Measurements from ENCODE around the gene RALGPS2. TPM values are rescaled to one million over a fixed set of nuclear protein-coding genes. Genes with fewer than 3 reads are reported as not detected.

Gene RALGPS2
- total RNA-seq, 2 experiments from 2014 or later = 3.5 to 5.5 TPM

DNA sequence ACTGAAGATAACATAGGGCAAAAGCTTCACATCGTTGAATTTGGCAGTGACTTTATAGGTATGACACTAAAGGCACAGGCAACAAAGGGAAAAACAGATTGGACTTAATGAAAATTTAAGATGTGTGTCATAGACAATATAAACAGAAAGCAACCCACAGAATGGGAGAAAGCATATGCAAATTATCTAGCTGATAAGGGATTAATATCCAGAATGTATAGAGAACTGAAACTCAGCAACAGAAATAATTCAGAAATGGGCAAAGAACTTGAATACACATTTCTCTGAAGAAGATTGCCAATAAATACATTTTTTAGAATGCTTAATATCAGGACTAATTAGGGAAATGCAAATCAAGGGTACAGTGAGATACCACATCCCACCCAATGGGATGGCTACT lies 201.0 kb downstream of the RALGPS2 start:
- ChIA-PET POLR2A (interaction anchor here (0.7 kb wide), 1 partner anchor 27 kb away, joined by 3 read pairs; no protein-coding TSS in a partner anchor), CTCF (no interaction called here)
- H3K27me3 Mint-ChIP-seq = peaks cover 2% of the 10 kb centered on the region
- H3K36me3 Mint-ChIP-seq (ENCODE audit: low read depth) = no peaks in the 10 kb centered on the region
- H3K9me3 Mint-ChIP-seq = peaks cover 4% of the 10 kb centered on the region
- no peaks in the 10 kb centered on the region for H3K4me1 Mint-ChIP-seq
- no peak overlapping the region for H3K27ac Mint-ChIP-seq
- no peak overlapping the region for H3K4me3 Mint-ChIP-seq
- no peak for DNase-seq

DNA sequence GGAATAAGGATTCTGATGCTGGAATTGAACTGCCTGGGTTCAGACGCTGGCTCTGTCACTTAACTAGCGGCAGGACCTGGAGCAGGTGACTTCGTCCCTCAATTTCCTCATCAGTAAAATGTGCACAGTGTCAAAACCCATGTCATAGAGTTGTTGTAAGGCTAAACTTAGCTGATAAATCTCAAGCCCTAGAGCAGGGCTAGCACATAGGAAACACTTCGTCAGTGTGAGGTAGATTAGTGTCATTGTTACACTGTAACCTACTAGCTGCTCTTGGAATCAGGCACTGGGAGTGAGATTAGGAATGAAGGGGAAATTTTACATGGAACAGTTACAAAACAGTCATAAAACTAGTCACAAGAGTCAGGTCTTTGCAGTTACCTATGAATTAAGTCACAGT lies 202.0 kb downstream of the RALGPS2 start:
- no peak overlapping the region for H3K27ac Mint-ChIP-seq
- POLR2A ChIA-PET = no interaction called here
- no peaks in the 10 kb centered on the region for H3K4me1 Mint-ChIP-seq
- H3K4me3 Mint-ChIP-seq = no peak overlapping the region
- H3K27me3 Mint-ChIP-seq = peaks cover 5% of the 10 kb centered on the region
- H3K9me3 Mint-ChIP-seq = peaks cover 4% of the 10 kb centered on the region
- H3K36me3 Mint-ChIP-seq (ENCODE audit: low read depth) = no peaks in the 10 kb centered on the region
- CTCF ChIA-PET = interaction anchor here (0.6 kb wide), 1 partner anchor 37 kb away, joined by 4 read pairs; no protein-coding TSS in a partner anchor
- DNase-seq = no peak

DNA sequence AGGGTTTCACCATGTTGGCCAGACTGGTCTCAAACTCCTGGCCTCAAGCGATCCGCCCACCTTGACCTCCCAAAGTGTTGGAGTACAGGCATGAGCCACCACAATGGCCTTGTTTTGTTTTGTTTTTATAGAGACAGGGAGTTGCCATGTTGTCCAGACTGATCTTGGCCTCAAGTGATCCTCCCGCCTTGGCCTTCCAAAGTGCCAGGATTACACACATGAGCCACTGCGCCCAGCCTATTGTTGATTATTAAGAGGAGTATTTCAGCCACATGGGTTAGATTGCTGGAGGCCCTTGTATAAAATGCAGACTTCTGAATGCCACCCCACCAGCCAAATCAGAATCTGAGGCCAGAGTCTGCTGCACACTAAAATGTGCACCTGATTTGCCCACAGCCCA lies 203.0 kb downstream of the RALGPS2 start:
- Mint-ChIP-seq H3K27ac (no peak overlapping the region), H3K9me3 (peaks cover 4% of the 10 kb centered on the region), H3K4me1 (no peaks in the 10 kb centered on the region), H3K36me3 (ENCODE audit: low read depth) (no peaks in the 10 kb centered on the region), H3K4me3 (no peak overlapping the region), H3K27me3 (peaks cover 5% of the 10 kb centered on the region)
- CTCF ChIA-PET = no interaction called here
- no peak for DNase-seq
- POLR2A ChIA-PET = no interaction called here

DNA sequence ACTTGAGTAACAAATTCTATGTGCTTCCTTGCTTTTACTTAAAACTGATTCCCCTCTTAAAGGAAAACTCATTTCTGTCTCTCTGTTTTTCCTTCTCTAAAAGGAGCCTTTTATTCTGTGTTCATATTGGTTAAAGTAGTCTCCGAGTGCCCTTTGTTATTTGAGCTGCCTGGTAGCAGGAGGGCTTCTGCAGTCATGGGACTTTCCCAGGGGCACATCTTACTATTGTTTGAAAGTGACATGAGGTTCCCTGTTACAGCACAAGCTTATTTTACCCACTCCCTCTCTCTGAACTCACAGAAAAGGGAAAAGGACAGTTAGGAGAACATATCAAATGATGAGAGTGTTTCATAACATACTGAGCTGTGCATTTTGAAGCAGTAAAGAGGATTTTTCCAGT lies 203.9 kb downstream of the RALGPS2 start:
- Mint-ChIP-seq H3K36me3 (ENCODE audit: low read depth) (no peaks in the 10 kb centered on the region), H3K4me1 (no peaks in the 10 kb centered on the region), H3K27ac (no peak overlapping the region), H3K4me3 (no peak overlapping the region), H3K9me3 (peaks cover 4% of the 10 kb centered on the region), H3K27me3 (peaks cover 5% of the 10 kb centered on the region)
- ChIA-PET POLR2A (no interaction called here), CTCF (no interaction called here)
- no peak for DNase-seq

DNA sequence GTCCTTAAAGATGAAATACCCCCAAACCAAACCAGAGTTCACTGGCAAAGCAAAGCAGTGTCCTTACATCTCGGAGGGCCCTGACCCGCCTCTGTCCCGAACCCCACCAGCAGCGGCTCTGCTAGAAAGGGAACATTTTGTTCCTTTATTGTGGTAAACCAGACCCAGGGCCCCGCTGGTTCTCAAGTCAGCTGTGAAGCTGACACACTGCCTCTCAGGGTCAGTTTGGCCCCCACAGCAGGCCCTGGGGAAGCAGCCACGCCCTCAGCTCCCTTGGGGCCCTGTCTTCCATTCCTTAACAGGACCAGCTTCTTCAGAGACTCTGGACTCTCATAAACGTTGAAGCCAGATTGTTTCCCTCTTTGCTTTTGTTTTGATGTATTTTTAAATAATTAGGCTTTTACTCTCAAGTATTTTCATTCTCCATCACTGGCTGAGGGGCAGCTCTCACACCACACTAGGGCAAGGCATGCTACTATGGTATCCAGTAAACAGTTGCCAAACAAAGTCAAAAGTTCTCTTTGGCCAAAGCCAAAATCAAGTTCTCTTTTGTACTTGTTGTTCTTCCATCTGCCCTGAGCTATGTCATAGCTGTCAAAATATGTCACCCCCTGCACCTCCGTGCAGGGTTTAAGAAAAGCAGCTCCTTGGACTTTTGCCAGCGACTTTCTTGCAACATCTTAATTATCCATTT lies 207.0 kb downstream of the RALGPS2 start:
- POLR2A ChIA-PET = no interaction called here
- H3K9me3 Mint-ChIP-seq = no peaks in the 10 kb centered on the region
- DNase-seq = no peak
- H3K27me3 Mint-ChIP-seq = peaks cover 3% of the 10 kb centered on the region
- no peaks in the 10 kb centered on the region for H3K36me3 Mint-ChIP-seq (ENCODE audit: low read depth)
- CTCF ChIA-PET = interaction anchor here (0.6 kb wide), 1 partner anchor 18 kb away, joined by 8 read pairs; no protein-coding TSS in a partner anchor
- H3K4me1 Mint-ChIP-seq = no peaks in the 10 kb centered on the region
- H3K27ac Mint-ChIP-seq = no peak overlapping the region
- no peak overlapping the region for H3K4me3 Mint-ChIP-seq

DNA sequence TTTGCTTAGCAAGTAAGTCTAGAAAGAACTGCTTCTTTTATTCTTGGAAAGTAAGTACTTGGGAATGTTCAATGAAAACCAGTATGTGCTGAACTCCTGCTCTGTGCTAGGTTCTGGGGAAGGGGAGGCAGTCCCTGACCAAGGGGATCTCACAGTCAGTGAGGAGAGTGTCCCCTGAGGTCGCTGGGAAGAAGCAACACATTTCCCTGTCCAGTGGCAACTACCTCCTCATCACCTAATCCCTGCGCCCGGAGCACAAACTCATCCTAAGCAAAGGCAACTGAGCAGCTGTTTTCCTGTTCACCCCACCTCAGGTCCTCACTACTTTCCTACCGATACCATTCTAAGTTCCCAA lies 207.5 kb downstream of the RALGPS2 start:
- no peak overlapping the region for H3K27ac Mint-ChIP-seq
- no peaks in the 10 kb centered on the region for H3K4me1 Mint-ChIP-seq
- no peaks in the 10 kb centered on the region for H3K36me3 Mint-ChIP-seq (ENCODE audit: low read depth)
- POLR2A ChIA-PET = no interaction called here
- peaks cover 3% of the 10 kb centered on the region for H3K27me3 Mint-ChIP-seq
- DNase-seq = no peak
- CTCF ChIA-PET = interaction anchor here (0.6 kb wide), 2 partner anchors 9 to 18 kb away, joined by 3 to 8 read pairs; no protein-coding TSS in a partner anchor
- no peaks in the 10 kb centered on the region for H3K9me3 Mint-ChIP-seq
- H3K4me3 Mint-ChIP-seq = no peak overlapping the region

DNA sequence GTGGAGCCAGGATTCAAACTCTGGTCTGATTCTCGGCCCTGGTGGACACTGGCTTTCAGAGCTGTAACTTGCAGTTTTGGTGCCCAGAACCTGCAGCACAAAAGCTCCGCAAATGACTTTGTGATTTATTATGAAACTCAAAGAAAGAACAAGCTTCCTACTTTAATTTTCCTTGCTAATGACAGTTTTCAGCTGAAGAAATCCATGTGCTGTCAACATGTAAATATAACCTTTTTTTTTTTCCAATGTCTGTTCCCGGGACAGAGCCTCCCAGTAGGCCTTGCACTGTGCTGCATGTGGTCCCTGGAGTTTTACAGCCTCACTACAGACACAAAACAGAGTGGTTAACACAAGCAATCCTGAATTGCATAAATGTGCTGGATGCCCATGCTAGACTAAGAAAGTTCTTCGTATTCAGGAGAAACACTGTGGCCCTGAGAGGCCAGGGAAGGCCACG lies 208.1 kb downstream of the RALGPS2 start:
- no peaks in the 10 kb centered on the region for H3K36me3 Mint-ChIP-seq (ENCODE audit: low read depth)
- no peaks in the 10 kb centered on the region for H3K4me1 Mint-ChIP-seq
- no peak overlapping the region for H3K4me3 Mint-ChIP-seq
- H3K27me3 Mint-ChIP-seq = peaks cover 3% of the 10 kb centered on the region
- no peak overlapping the region for H3K27ac Mint-ChIP-seq
- ChIA-PET POLR2A (no interaction called here), CTCF (interaction anchor here (0.6 to 0.8 kb wide), 2 partner anchors 9 to 12 kb away, joined by 3 to 4 read pairs; no protein-coding TSS in a partner anchor)
- H3K9me3 Mint-ChIP-seq = no peaks in the 10 kb centered on the region
- DNase-seq = no peak

DNA sequence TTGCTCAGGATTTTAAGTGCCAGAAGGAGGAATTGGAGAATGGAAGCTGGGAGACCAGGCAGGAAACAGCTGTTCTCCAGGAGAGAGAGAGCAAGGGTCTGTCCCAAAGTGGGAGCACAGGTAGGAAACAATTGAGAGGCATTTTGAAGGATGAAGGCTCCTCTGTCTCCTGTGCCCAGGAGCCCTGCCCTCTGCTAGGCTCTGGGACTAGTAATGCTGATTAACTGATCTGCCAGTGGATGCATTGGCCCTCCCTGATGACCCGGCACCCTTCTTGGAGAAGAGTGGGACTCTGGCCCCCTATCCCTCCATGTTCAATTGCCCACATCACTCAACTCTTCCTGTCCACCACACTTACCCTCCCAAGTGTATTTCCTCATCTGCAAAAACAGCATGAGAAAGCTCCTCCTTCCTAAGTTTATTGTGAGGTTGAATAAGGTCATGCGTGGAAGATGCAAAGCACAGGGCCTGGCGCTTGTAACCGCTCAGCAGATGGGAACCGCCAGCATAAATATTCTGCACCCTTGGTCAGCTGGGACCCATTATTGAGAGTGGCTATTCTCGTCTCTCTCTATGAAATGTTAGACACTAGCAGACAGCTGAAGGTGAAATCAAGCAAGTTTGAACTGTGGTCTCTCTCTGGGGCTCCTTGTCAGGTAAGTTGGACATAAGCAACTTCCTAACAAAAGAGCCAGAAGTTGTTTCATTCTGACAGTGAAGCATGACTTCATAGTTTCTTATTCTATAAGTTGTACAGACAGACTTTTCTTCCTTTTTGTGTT lies 208.9 kb downstream of the RALGPS2 start:
- DNase-seq = no peak
- Mint-ChIP-seq H3K4me1 (no peaks in the 10 kb centered on the region), H3K27me3 (peaks cover 3% of the 10 kb centered on the region), H3K4me3 (no peak overlapping the region), H3K36me3 (ENCODE audit: low read depth) (no peaks in the 10 kb centered on the region), H3K9me3 (no peaks in the 10 kb centered on the region), H3K27ac (no peak overlapping the region)
- POLR2A ChIA-PET = no interaction called here
- CTCF ChIA-PET = interaction anchor here (0.8 kb wide), 1 partner anchor 12 kb away, joined by 4 read pairs; no protein-coding TSS in a partner anchor

DNA sequence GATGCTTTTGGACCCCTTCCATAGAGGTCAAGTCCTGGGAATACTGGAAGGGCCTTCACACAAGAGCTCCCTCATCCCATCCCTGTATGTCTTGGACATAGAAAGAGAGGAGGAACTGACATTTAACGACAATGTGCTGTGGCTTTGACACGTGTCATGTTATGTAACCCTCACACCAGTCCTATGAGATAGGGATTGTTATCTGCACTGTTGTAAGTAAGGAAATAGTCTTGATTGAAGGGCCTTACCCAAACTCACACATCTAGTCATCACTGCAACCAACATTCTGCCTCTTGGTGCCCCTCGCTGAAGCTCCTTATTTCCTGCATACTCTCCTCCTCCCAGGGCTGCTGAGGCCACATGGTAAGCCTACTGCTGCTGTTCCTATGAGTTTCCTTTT lies 209.5 kb downstream of the RALGPS2 start:
- DNase-seq = no peak
- no peaks in the 10 kb centered on the region for H3K36me3 Mint-ChIP-seq (ENCODE audit: low read depth)
- no peaks in the 10 kb centered on the region for H3K9me3 Mint-ChIP-seq
- H3K27ac Mint-ChIP-seq = no peak overlapping the region
- no peaks in the 10 kb centered on the region for H3K4me1 Mint-ChIP-seq
- ChIA-PET POLR2A (no interaction called here), CTCF (no interaction called here)
- H3K4me3 Mint-ChIP-seq = no peak overlapping the region
- H3K27me3 Mint-ChIP-seq = peaks cover 3% of the 10 kb centered on the region

DNA sequence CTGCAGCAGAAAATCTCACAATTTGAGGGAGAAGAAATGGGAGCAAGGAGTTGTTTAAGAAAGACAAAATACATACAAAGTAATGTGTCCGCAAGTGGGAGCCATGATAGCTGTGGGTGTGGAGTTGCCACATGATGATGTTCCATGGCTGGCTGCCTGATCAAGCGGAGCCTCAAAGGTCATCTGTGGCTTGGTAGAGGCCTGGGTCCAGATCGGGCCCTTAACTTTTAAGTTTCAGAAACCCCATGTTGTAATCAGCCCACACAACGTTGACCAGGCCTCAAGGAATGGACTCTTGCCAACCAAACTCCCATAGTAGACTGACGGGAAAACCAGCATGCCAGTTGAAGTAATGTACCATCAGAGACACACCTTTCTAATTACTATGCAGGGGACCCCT lies 210.6 kb downstream of the RALGPS2 start:
- POLR2A ChIA-PET = no interaction called here
- no peak for DNase-seq
- Mint-ChIP-seq H3K27ac (no peak overlapping the region), H3K36me3 (ENCODE audit: low read depth) (no peaks in the 10 kb centered on the region), H3K4me3 (no peak overlapping the region), H3K9me3 (no peaks in the 10 kb centered on the region), H3K27me3 (peaks cover 3% of the 10 kb centered on the region), H3K4me1 (no peaks in the 10 kb centered on the region)
- CTCF ChIA-PET = no interaction called here

DNA sequence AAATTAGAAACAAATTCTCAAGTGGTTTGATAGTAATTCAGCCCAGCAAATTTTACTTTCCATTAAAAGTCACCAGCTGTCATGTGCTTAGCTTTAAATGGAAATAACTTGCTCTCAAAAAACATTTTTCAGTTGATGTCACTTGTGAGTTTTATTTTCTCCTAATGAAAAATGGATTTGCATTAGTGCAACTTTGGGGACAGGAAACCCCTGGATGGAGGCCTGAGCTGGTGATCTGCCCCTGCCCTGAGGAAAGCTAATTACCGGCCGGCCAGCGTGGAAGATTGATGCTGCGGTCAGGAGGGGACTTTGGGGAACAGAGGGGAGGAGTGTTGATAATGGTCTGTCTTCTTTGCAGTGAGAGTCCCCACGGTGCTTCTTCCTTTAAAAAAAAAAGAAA lies 212.7 kb downstream of the RALGPS2 start:
- H3K27me3 Mint-ChIP-seq = no peaks in the 10 kb centered on the region
- H3K4me3 Mint-ChIP-seq = no peak overlapping the region
- ChIA-PET POLR2A (no interaction called here), CTCF (no interaction called here)
- H3K9me3 Mint-ChIP-seq = no peaks in the 10 kb centered on the region
- no peak for DNase-seq
- H3K27ac Mint-ChIP-seq = no peak overlapping the region
- peaks cover 3% of the 10 kb centered on the region for H3K4me1 Mint-ChIP-seq
- H3K36me3 Mint-ChIP-seq (ENCODE audit: low read depth) = no peaks in the 10 kb centered on the region

DNA sequence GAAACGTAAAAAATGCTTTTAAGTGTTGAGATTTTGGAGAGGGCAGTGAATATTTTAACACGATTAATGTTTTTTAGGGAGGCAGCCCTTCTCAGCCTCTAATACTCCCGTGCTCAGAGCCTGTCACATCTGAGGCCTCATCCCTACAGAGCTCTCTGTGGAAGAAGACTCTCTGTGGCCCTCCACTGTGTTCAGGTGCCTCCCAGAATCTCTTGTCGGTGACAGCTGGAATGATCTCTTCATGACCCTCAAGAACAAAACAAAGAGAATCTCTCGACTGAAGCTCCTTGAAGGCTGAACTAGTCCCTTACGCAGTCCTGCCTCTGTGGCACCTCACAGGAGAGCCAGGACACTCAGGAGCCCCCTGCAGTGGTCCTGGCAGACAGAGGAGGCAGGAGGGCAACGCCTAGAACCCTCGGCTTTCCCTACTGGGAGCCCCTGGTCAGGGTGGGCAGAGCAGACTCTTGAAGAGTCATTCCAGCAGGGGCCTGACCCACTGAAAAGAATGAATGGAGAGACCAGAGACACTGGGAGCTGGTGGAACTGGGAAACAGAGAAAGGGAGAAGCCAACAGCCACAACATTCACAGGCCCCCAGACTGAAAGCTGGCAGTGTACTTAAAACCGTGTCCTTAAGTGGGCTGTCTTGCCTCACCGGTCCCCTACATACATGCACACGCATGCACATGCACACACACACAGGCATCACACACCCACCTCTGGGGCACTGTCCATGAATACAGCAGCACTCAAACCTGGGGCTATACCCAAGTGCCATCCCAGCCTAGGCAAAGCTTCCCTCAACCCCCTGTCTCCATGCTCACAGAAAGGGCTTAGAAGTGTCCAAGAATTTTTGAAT lies 213.3 kb downstream of the RALGPS2 start:
- Mint-ChIP-seq H3K27ac (no peak overlapping the region), H3K9me3 (no peaks in the 10 kb centered on the region), H3K36me3 (ENCODE audit: low read depth) (no peaks in the 10 kb centered on the region), H3K27me3 (no peaks in the 10 kb centered on the region), H3K4me3 (no peak overlapping the region), H3K4me1 (peaks cover 8% of the 10 kb centered on the region)
- no peak for DNase-seq
- POLR2A ChIA-PET = no interaction called here
- CTCF ChIA-PET = interaction anchor here (1.1 kb wide), 1 partner anchor 12 kb away, joined by 3 read pairs; no protein-coding TSS in a partner anchor

DNA sequence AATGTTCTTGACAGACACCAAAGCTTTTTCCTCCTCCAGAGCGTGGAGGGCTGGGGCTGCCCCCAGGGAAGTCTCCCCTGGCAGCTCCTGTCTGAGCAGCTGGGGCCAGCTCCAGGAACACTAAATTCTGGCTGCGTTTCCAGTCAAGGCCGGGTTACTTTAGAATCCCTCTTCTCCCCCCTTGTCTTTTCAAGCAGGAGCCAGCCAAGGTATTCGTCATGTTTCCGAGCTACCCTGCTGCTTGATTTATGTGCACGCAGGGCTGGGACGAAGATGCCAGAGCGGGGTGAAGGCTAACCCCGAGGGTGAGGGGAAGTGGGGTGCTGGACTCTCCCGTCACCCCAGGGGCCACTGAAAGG lies 213.9 kb downstream of the RALGPS2 start:
- no peaks in the 10 kb centered on the region for H3K36me3 Mint-ChIP-seq (ENCODE audit: low read depth)
- H3K4me1 Mint-ChIP-seq = peaks cover 12% of the 10 kb centered on the region
- no peaks in the 10 kb centered on the region for H3K27me3 Mint-ChIP-seq
- H3K9me3 Mint-ChIP-seq = no peaks in the 10 kb centered on the region
- no peak for DNase-seq
- ChIA-PET POLR2A (no interaction called here), CTCF (interaction anchor here (0.6 to 1.1 kb wide), 2 partner anchors 11 to 14 kb away, joined by 3 read pairs; no protein-coding TSS in a partner anchor)
- H3K27ac Mint-ChIP-seq = no peak overlapping the region
- no peak overlapping the region for H3K4me3 Mint-ChIP-seq

All from activated CD4-positive, alpha-beta T cell treated with anti-CD3 and anti-CD28 coated beads, Interleukin-2, amount 10 ng/mL, durations not matched to agents 7 days and 5 days (primary cell).